BLaER1 treated with 17β-estradiol and CSF1 and Interleukin-3, amounts not matched to agents 10 nM and 100 nM (cell line): ENCODE results near the gene IRF2.

Experiments
- H3K27ac ChIP-seq, 11 experiments: shearing (Covaris generic); formaldehyde crosslinking; 2 replicates each; pipeline ENCODE4 v1.8.1; 2022
- H3K27me3 ChIP-seq, 11 experiments: shearing (Covaris generic); formaldehyde crosslinking; 2 replicates each; pipeline ENCODE4 v1.8.1; 2022
- H3K36me3 ChIP-seq, 11 experiments: shearing (Covaris generic); formaldehyde crosslinking; 2 replicates each; pipeline ENCODE4 v1.8.1; 2022
- H3K4me1 ChIP-seq, 10 experiments: shearing (Covaris generic); formaldehyde crosslinking; 2 replicates each; pipeline ENCODE4 v1.8.1; 2022
- H3K4me2 ChIP-seq, 11 experiments: shearing (Covaris generic); formaldehyde crosslinking; 2 replicates each; pipeline ENCODE4 v1.8.1; 2022
- H3K4me3 ChIP-seq, 10 experiments: shearing (Covaris generic); formaldehyde crosslinking; 2 replicates each; pipeline ENCODE4 v1.8.1; 2022
- H3K9ac ChIP-seq, 11 experiments: shearing (Covaris generic); formaldehyde crosslinking; 2 replicates each; pipeline ENCODE4 v1.8.1; 2022
- H3K9me3 ChIP-seq, 11 experiments: shearing (Covaris generic); formaldehyde crosslinking; replicated peaks in 1 of 11; 2 replicates each; pipeline ENCODE4 v1.8.1; 2022
- H4K20me1 ChIP-seq, 11 experiments: shearing (Covaris generic); formaldehyde crosslinking; 2 replicates each; pipeline ENCODE4 v1.8.1; 2022
- Cebpa-rat ChIP-seq, 11 experiments: shearing (Covaris generic); IDR thresholded peaks; 2 replicates each; pipeline ENCODE4 v1.8.1; 2022

The IRF2 gene

DNA sequence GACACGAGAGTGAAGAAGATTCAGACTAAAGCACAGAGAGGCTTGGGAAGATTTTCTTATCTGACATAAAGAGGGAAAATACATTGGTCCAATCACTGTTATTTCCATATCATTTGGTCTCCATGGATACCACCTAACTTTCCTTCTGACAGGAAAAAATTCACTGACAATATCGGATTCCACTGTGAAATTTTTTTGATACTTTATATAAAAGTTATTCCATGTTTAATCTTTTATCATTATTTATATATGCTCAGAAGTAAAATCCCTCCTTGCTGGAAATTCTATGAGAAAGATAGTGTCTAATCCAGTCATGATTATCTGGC is 3.6 kb downstream of the IRF2 start:
- Histone ChIP-seq H3K9me3 (no peaks in the 10 kb centered on the region), H3K9ac (peak overlapping the region in 1 of 11 experiments; percentile 1; a peak in 1 of 22 replicates), H3K36me3 (peaks cover 0 to 37% (median 17%) of the 10 kb centered on the region in 11 experiments; a peak in 14 of 22 replicates), H3K27ac (no peak overlapping the region), H3K4me3 (no peak overlapping the region), H3K4me2 (peak overlapping the region in 9 of 11 experiments; percentile 22 to 93 (median 83); a peak in 13 of 22 replicates), H3K27me3 (no peaks in the 10 kb centered on the region), H4K20me1 (peaks cover 0 to 66% (median 47%) of the 10 kb centered on the region in 11 experiments; a peak in 17 of 22 replicates), H3K4me1 (peaks cover 33 to 47% (median 42%) of the 10 kb centered on the region in 10 experiments)
- no peak for TF ChIP-seq Cebpa-rat (IDR thresholded peaks at IDR 0.05)

GRCh38 chr4:184466634-184467033 is 7.7 kb downstream of the IRF2 start:
- no peaks in the 10 kb centered on the region for H3K9me3 ChIP-seq
- no peak overlapping the region for H3K4me3 ChIP-seq
- H3K27ac ChIP-seq = no peak overlapping the region
- peaks cover 28 to 44% (median 38%) of the 10 kb centered on the region in 10 experiments for H3K4me1 ChIP-seq
- no peaks in the 10 kb centered on the region for H3K27me3 ChIP-seq
- no peak overlapping the region for H3K4me2 ChIP-seq
- peaks cover 6 to 52% (median 22%) of the 10 kb centered on the region in 11 experiments; a peak in 16 of 22 replicates for H3K36me3 ChIP-seq
- H4K20me1 ChIP-seq = peaks cover 0 to 98% (median 53%) of the 10 kb centered on the region in 11 experiments; a peak in 17 of 22 replicates
- no peak for TF ChIP-seq Cebpa-rat (IDR thresholded peaks at IDR 0.05)
- H3K9ac ChIP-seq = no peak overlapping the region

- TF ChIP-seq Cebpa-rat (IDR thresholded peaks at IDR 0.05) = no peak
- Histone ChIP-seq H3K27me3 (no peaks in the 10 kb centered on the region), H3K27ac (no peak overlapping the region), H3K9me3 (no peaks in the 10 kb centered on the region), H3K4me1 (peaks cover 29 to 44% (median 40%) of the 10 kb centered on the region in 10 experiments), H4K20me1 (peaks cover 0 to 95% (median 50%) of the 10 kb centered on the region in 11 experiments; a peak in 16 of 22 replicates), H3K4me2 (no peak overlapping the region), H3K9ac (no peak overlapping the region), H3K36me3 (peaks cover 6 to 45% (median 18%) of the 10 kb centered on the region in 11 experiments; a peak in 16 of 22 replicates), H3K4me3 (no peak overlapping the region)
Measured at GRCh38 chr4:184464759-184465454, 9.4 kb downstream of the IRF2 start.

DNA sequence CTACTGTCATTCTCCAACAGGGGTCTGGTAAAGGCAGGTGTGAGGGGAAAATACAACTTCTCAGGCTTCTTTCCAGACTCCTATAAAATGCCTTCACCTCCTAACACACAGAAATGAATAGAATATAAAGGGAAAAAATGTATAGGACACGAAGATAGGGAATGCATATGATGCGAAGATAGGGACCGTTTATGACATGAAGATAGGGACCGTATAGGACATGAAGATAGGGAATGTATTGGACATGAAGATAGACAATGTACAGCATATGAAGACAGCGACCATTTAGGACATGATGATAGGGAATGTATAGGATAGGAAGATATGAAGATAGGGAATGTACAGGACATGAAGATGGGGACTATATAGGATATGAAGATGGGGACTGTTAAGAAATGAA is 10.5 kb downstream of the IRF2 start:
- H3K9ac ChIP-seq = no peak overlapping the region
- no peak overlapping the region for H3K4me3 ChIP-seq
- H3K36me3 ChIP-seq = peaks cover 0 to 35% (median 12%) of the 10 kb centered on the region in 11 experiments; a peak in 15 of 22 replicates
- H3K4me2 ChIP-seq = no peak overlapping the region
- peaks cover 0 to 95% (median 49%) of the 10 kb centered on the region in 11 experiments; a peak in 15 of 22 replicates for H4K20me1 ChIP-seq
- TF ChIP-seq Cebpa-rat (IDR thresholded peaks at IDR 0.05) = no peak
- H3K4me1 ChIP-seq = peaks cover 32 to 45% (median 41%) of the 10 kb centered on the region in 10 experiments
- no peak overlapping the region for H3K27ac ChIP-seq
- no peaks in the 10 kb centered on the region for H3K9me3 ChIP-seq
- H3K27me3 ChIP-seq = no peaks in the 10 kb centered on the region

- H4K20me1 ChIP-seq = peaks cover under 1 to 95% (median 49%) of the 10 kb centered on the region in 11 experiments; a peak in 17 of 22 replicates
- peaks cover 39 to 47% (median 44%) of the 10 kb centered on the region in 10 experiments for H3K4me1 ChIP-seq
- no peak overlapping the region for H3K4me3 ChIP-seq
- H3K9me3 ChIP-seq = no peaks in the 10 kb centered on the region
- H3K9ac ChIP-seq = no peak overlapping the region
- H3K36me3 ChIP-seq = peaks cover 0 to 31% (median 10%) of the 10 kb centered on the region in 11 experiments; a peak in 14 of 22 replicates
- H3K27me3 ChIP-seq = no peaks in the 10 kb centered on the region
- no peak overlapping the region for H3K27ac ChIP-seq
- no peak for TF ChIP-seq Cebpa-rat (IDR thresholded peaks at IDR 0.05)
- H3K4me2 ChIP-seq = no peak overlapping the region
Measured at GRCh38 chr4:184463158-184463557, 11.2 kb downstream of the IRF2 start.

DNA sequence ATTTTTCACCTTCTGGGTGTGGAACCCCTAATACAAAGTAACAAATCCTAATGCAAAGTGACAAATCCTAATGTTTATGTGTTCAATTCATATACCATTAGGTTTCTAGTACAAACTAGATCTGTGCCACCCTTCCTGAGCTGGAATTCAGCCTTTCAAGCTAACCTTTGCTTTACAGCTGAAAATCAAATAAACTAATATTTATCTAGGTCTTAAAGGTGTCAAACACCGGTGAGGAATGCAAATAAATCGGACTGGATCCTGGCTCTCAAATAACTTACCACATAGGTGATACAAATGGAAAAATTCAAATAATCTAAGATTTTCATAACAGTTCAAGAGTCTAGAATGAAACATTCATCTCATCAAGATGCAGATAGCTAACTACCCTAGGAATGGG is 11.6 kb downstream of the IRF2 start:
- Histone ChIP-seq H3K4me2 (no peak overlapping the region), H3K9ac (no peak overlapping the region), H3K9me3 (no peaks in the 10 kb centered on the region), H3K27ac (no peak overlapping the region), H3K4me3 (no peak overlapping the region), H3K4me1 (peaks cover 43 to 52% (median 48%) of the 10 kb centered on the region in 10 experiments), H3K27me3 (no peaks in the 10 kb centered on the region), H3K36me3 (peaks cover 0 to 31% (median 10%) of the 10 kb centered on the region in 11 experiments; a peak in 13 of 22 replicates), H4K20me1 (peaks cover 4 to 95% (median 49%) of the 10 kb centered on the region in 11 experiments; a peak in 19 of 22 replicates)
- no peak for TF ChIP-seq Cebpa-rat (IDR thresholded peaks at IDR 0.05)

DNA sequence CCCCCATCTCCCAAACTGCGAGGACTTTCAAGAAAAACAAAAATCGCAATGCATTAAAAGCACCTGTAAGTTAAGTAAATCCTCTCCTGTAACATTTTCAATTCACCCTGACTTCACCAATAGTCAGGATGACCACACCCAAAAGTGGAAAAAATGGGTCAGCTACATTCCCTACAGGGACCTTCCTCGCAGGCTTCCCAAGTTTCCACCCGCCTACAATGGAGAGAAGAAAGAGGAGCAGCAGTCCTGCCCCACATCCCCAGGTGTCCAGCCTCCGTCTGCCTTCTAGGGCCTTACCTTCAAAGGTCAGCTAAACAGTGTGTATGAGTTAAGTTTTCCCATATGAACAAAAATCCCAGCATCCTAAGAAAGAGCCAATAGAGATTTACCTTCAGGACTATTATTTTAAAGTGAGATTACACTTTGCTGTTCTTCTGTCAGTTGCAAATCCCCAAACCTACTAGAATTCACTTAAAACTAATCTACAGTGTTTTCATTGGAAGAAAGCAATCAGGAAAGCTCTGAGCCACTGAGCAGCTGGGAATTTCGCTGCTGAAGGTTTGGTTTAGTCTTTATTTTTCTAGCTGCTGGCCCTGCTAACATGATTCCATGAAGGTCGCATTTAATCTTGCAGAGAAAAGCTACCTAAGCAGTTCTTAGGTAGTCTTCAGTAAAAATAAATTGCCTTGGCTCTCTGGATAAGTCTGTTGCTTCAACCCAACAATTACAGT is 12.5 kb downstream of the IRF2 start:
- Histone ChIP-seq H3K4me3 (no peak overlapping the region), H3K36me3 (peaks cover 0 to 31% (median 9%) of the 10 kb centered on the region in 11 experiments; a peak in 14 of 22 replicates), H3K9ac (0 out of 22 replicates have a peak overlapping the region, but pooled peaks of 1 of the 11 experiments have one; percentile 18), H3K27me3 (no peaks in the 10 kb centered on the region), H3K27ac (no peak overlapping the region), H3K4me2 (peak overlapping the region; percentile 27 to 87 (median 64); a peak in 21 of 22 replicates), H3K4me1 (peaks cover 52 to 60% (median 56%) of the 10 kb centered on the region in 10 experiments), H3K9me3 (no peaks in the 10 kb centered on the region), H4K20me1 (peaks cover 11 to 95% (median 49%) of the 10 kb centered on the region in 11 experiments; a peak in 20 of 22 replicates)
- TF ChIP-seq Cebpa-rat (IDR thresholded peaks at IDR 0.05) = no peak

GRCh38 chr4:184460499-184461285 is 13.7 kb downstream of the IRF2 start:
- Histone ChIP-seq H3K36me3 (peaks cover 6 to 34% (median 14%) of the 10 kb centered on the region in 11 experiments; a peak in 16 of 22 replicates), H3K9me3 (no peaks in the 10 kb centered on the region), H3K4me2 (peak overlapping the region; percentile 64 to 87 (median 77)), H3K27me3 (no peaks in the 10 kb centered on the region), H3K27ac (peak overlapping the region in 7 of 11 experiments; percentile 10 to 53 (median 30); a peak in 10 of 22 replicates), H4K20me1 (peaks cover 13 to 95% (median 57%) of the 10 kb centered on the region in 11 experiments; a peak in 20 of 22 replicates), H3K4me1 (peaks cover 55 to 72% (median 65%) of the 10 kb centered on the region in 10 experiments), H3K9ac (peak overlapping the region in 7 of 11 experiments; percentile 4 to 51 (median 16); a peak in 5 of 22 replicates), H3K4me3 (no peak overlapping the region)
- TF ChIP-seq Cebpa-rat (IDR thresholded peaks at IDR 0.05) = no peak
